ENCODE results near the gene APP.
"Not testable (repeated sequence)": the region's sequence is repeated elsewhere in the genome, so short reads cannot be mapped to it uniquely, and the experiment has no call there.

The APP gene

GRCh38 chr21:26020081-26020480, 150.5 kb downstream of the APP start:
- Histone ChIP-seq H3K27me3 (ENCODE audit: control insufficient read depth in 2 of 2, insufficient read depth in 2 of 2, low read length in 2 of 2) (no peaks in the 10 kb centered on the region), H3K9me3 (ENCODE audit: control insufficient read depth in 2 of 2, low read length in 2 of 2) (no peaks in the 10 kb centered on the region), H3K27ac (ENCODE audit: low read depth in 2 of 2, low read length in 2 of 2) (no peak overlapping the region), H3K36me3 (ENCODE audit: control insufficient read depth in 2 of 2, insufficient read depth in 2 of 2, low read length in 2 of 2) (peaks cover 9 to 10% of the 10 kb centered on the region in 2 donors), H3K9ac (ENCODE audit: low read depth in 1 of 2, low read length in 2 of 2) (no peak overlapping the region), H3K4me1 (ENCODE audit: control insufficient read depth in 2 of 2, insufficient read depth in 2 of 2, low read length in 2 of 2) (no peaks in the 10 kb centered on the region), H3K4me3 (ENCODE audit: low read length in 2 of 2) (no peak overlapping the region)

GRCh38 chr21:26019236-26019635, 151.3 kb downstream of the APP start:
- H3K27ac ChIP-seq (ENCODE audit: low read depth in 2 of 2, low read length in 2 of 2): no peak overlapping the region
- no peaks in the 10 kb centered on the region for H3K9me3 ChIP-seq (ENCODE audit: control insufficient read depth in 2 of 2, low read length in 2 of 2)
- H3K27me3 ChIP-seq (ENCODE audit: control insufficient read depth in 2 of 2, insufficient read depth in 2 of 2, low read length in 2 of 2): no peaks in the 10 kb centered on the region
- H3K9ac ChIP-seq (ENCODE audit: low read depth in 1 of 2, low read length in 2 of 2): no peak overlapping the region
- peaks cover 9 to 10% of the 10 kb centered on the region in 2 donors for H3K36me3 ChIP-seq (ENCODE audit: control insufficient read depth in 2 of 2, insufficient read depth in 2 of 2, low read length in 2 of 2)
- no peaks in the 10 kb centered on the region for H3K4me1 ChIP-seq (ENCODE audit: control insufficient read depth in 2 of 2, insufficient read depth in 2 of 2, low read length in 2 of 2)
- H3K4me3 ChIP-seq (ENCODE audit: low read length in 2 of 2): no peak overlapping the region

GRCh38 chr21:26013970-26014369, 156.6 kb downstream of the APP start:
- Histone ChIP-seq H3K27me3 (ENCODE audit: control insufficient read depth in 2 of 2, insufficient read depth in 2 of 2, low read length in 2 of 2) (no peaks in the 10 kb centered on the region), H3K27ac (ENCODE audit: low read depth in 2 of 2, low read length in 2 of 2) (no peak overlapping the region), H3K36me3 (ENCODE audit: control insufficient read depth in 2 of 2, insufficient read depth in 2 of 2, low read length in 2 of 2) (peaks cover 0 to 1% of the 10 kb centered on the region in 2 donors), H3K4me1 (ENCODE audit: control insufficient read depth in 2 of 2, insufficient read depth in 2 of 2, low read length in 2 of 2) (no peaks in the 10 kb centered on the region), H3K9ac (ENCODE audit: low read depth in 1 of 2, low read length in 2 of 2) (no peak overlapping the region), H3K4me3 (ENCODE audit: low read length in 2 of 2) (no peak overlapping the region), H3K9me3 (ENCODE audit: control insufficient read depth in 2 of 2, low read length in 2 of 2) (no peaks in the 10 kb centered on the region)

- H3K27me3 ChIP-seq (ENCODE audit: control insufficient read depth in 2 of 2, insufficient read depth in 2 of 2, low read length in 2 of 2); H3K4me3 ChIP-seq (ENCODE audit: low read length in 2 of 2); H3K27ac ChIP-seq (ENCODE audit: low read depth in 2 of 2, low read length in 2 of 2); H3K4me1 ChIP-seq (ENCODE audit: control insufficient read depth in 2 of 2, insufficient read depth in 2 of 2, low read length in 2 of 2); H3K9me3 ChIP-seq (ENCODE audit: control insufficient read depth in 2 of 2, low read length in 2 of 2); H3K9ac ChIP-seq (ENCODE audit: low read depth in 1 of 2, low read length in 2 of 2); H3K36me3 ChIP-seq (ENCODE audit: control insufficient read depth in 2 of 2, insufficient read depth in 2 of 2, low read length in 2 of 2): not testable (repeated sequence)
Observed at GRCh38 chr21:26012482-26012881, 158.1 kb downstream of the APP start.

GRCh38 chr21:26011292-26011940, 159.2 kb downstream of the APP start:
- no peaks in the 10 kb centered on the region for H3K36me3 ChIP-seq (ENCODE audit: control insufficient read depth in 2 of 2, insufficient read depth in 2 of 2, low read length in 2 of 2)
- no peaks in the 10 kb centered on the region for H3K27me3 ChIP-seq (ENCODE audit: control insufficient read depth in 2 of 2, insufficient read depth in 2 of 2, low read length in 2 of 2)
- H3K9me3 ChIP-seq (ENCODE audit: control insufficient read depth in 2 of 2, low read length in 2 of 2): no peaks in the 10 kb centered on the region
- H3K27ac ChIP-seq (ENCODE audit: low read depth in 2 of 2, low read length in 2 of 2): no peak overlapping the region
- H3K4me3 ChIP-seq (ENCODE audit: low read length in 2 of 2): no peak overlapping the region
- H3K4me1 ChIP-seq (ENCODE audit: control insufficient read depth in 2 of 2, insufficient read depth in 2 of 2, low read length in 2 of 2): no peaks in the 10 kb centered on the region
- H3K9ac ChIP-seq (ENCODE audit: low read depth in 1 of 2, low read length in 2 of 2): no peak overlapping the region

- H3K36me3 ChIP-seq (ENCODE audit: control insufficient read depth in 2 of 2, insufficient read depth in 2 of 2, low read length in 2 of 2): no peaks in the 10 kb centered on the region
- H3K9me3 ChIP-seq (ENCODE audit: control insufficient read depth in 2 of 2, low read length in 2 of 2): no peaks in the 10 kb centered on the region
- no peak overlapping the region for H3K9ac ChIP-seq (ENCODE audit: low read depth in 1 of 2, low read length in 2 of 2)
- H3K4me3 ChIP-seq (ENCODE audit: low read length in 2 of 2): no peak overlapping the region
- H3K4me1 ChIP-seq (ENCODE audit: control insufficient read depth in 2 of 2, insufficient read depth in 2 of 2, low read length in 2 of 2): no peaks in the 10 kb centered on the region
- no peak overlapping the region for H3K27ac ChIP-seq (ENCODE audit: low read depth in 2 of 2, low read length in 2 of 2)
- no peaks in the 10 kb centered on the region for H3K27me3 ChIP-seq (ENCODE audit: control insufficient read depth in 2 of 2, insufficient read depth in 2 of 2, low read length in 2 of 2)
Observed at GRCh38 chr21:26007951-26008498, 162.5 kb downstream of the APP start.

- no peak overlapping the region for H3K27ac ChIP-seq (ENCODE audit: low read depth in 2 of 2, low read length in 2 of 2)
- H3K27me3 ChIP-seq (ENCODE audit: control insufficient read depth in 2 of 2, insufficient read depth in 2 of 2, low read length in 2 of 2): no peaks in the 10 kb centered on the region
- no peaks in the 10 kb centered on the region for H3K36me3 ChIP-seq (ENCODE audit: control insufficient read depth in 2 of 2, insufficient read depth in 2 of 2, low read length in 2 of 2)
- H3K9me3 ChIP-seq (ENCODE audit: control insufficient read depth in 2 of 2, low read length in 2 of 2): no peaks in the 10 kb centered on the region
- no peak overlapping the region for H3K4me3 ChIP-seq (ENCODE audit: low read length in 2 of 2)
- H3K9ac ChIP-seq (ENCODE audit: low read depth in 1 of 2, low read length in 2 of 2): no peak overlapping the region
- H3K4me1 ChIP-seq (ENCODE audit: control insufficient read depth in 2 of 2, insufficient read depth in 2 of 2, low read length in 2 of 2): peaks cover 4 to 5% of the 10 kb centered on the region in 2 donors
Observed at GRCh38 chr21:26005464-26005863, 165.1 kb downstream of the APP start.

- Histone ChIP-seq H3K36me3 (ENCODE audit: control insufficient read depth in 2 of 2, insufficient read depth in 2 of 2, low read length in 2 of 2) (no peaks in the 10 kb centered on the region), H3K4me1 (ENCODE audit: control insufficient read depth in 2 of 2, insufficient read depth in 2 of 2, low read length in 2 of 2) (peaks cover 10 to 15% of the 10 kb centered on the region in 2 donors)
Observed at GRCh38 chr21:26003404-26003803, 167.2 kb downstream of the APP start.

GRCh38 chr21:26001356-26001755, 169.2 kb downstream of the APP start:
- Histone ChIP-seq H3K27ac (ENCODE audit: low read depth in 2 of 2, low read length in 2 of 2) (peak overlapping the region in 1 of 2 donors; percentile 41), H3K4me1 (ENCODE audit: control insufficient read depth in 2 of 2, insufficient read depth in 2 of 2, low read length in 2 of 2) (peaks cover 10 to 21% of the 10 kb centered on the region in 2 donors)

More at GRCh38 chr21:26003404-26003803, 167.2 kb downstream of the APP start:
- Histone ChIP-seq H3K9me3 (ENCODE audit: control insufficient read depth in 2 of 2, low read length in 2 of 2) (no peaks in the 10 kb centered on the region), H3K4me3 (ENCODE audit: low read length in 2 of 2) (no peak overlapping the region), H3K9ac (ENCODE audit: low read depth in 1 of 2, low read length in 2 of 2) (no peak overlapping the region), H3K27me3 (ENCODE audit: control insufficient read depth in 2 of 2, insufficient read depth in 2 of 2, low read length in 2 of 2) (no peaks in the 10 kb centered on the region), H3K27ac (ENCODE audit: low read depth in 2 of 2, low read length in 2 of 2) (no peak overlapping the region)

GRCh38 chr21:25999921-26000582, 170.5 kb downstream of the APP start:
- H3K4me1 ChIP-seq (ENCODE audit: control insufficient read depth in 2 of 2, insufficient read depth in 2 of 2, low read length in 2 of 2): peaks cover 10 to 21% of the 10 kb centered on the region in 2 donors

More at GRCh38 chr21:26001356-26001755, 169.2 kb downstream of the APP start:
- no peak overlapping the region for H3K9ac ChIP-seq (ENCODE audit: low read depth in 1 of 2, low read length in 2 of 2)
- no peak overlapping the region for H3K4me3 ChIP-seq (ENCODE audit: low read length in 2 of 2)
- H3K36me3 ChIP-seq (ENCODE audit: control insufficient read depth in 2 of 2, insufficient read depth in 2 of 2, low read length in 2 of 2): peaks cover 0 to 3% of the 10 kb centered on the region in 2 donors
- no peaks in the 10 kb centered on the region for H3K9me3 ChIP-seq (ENCODE audit: control insufficient read depth in 2 of 2, low read length in 2 of 2)
- no peaks in the 10 kb centered on the region for H3K27me3 ChIP-seq (ENCODE audit: control insufficient read depth in 2 of 2, insufficient read depth in 2 of 2, low read length in 2 of 2)

More at GRCh38 chr21:25999921-26000582, 170.5 kb downstream of the APP start:
- no peak overlapping the region for H3K9ac ChIP-seq (ENCODE audit: low read depth in 1 of 2, low read length in 2 of 2)
- H3K27ac ChIP-seq (ENCODE audit: low read depth in 2 of 2, low read length in 2 of 2): peak overlapping the region; percentile 16 to 44
- peak overlapping the region; percentile 29 to 33 for H3K4me3 ChIP-seq (ENCODE audit: low read length in 2 of 2)
- H3K27me3 ChIP-seq (ENCODE audit: control insufficient read depth in 2 of 2, insufficient read depth in 2 of 2, low read length in 2 of 2): no peaks in the 10 kb centered on the region
- peaks cover 0 to 7% of the 10 kb centered on the region in 2 donors for H3K36me3 ChIP-seq (ENCODE audit: control insufficient read depth in 2 of 2, insufficient read depth in 2 of 2, low read length in 2 of 2)
- no peaks in the 10 kb centered on the region for H3K9me3 ChIP-seq (ENCODE audit: control insufficient read depth in 2 of 2, low read length in 2 of 2)

All from mucosa of rectum (tissue), 2 donors.